ENCODE measurements around the gene SH3D19.

DNA sequence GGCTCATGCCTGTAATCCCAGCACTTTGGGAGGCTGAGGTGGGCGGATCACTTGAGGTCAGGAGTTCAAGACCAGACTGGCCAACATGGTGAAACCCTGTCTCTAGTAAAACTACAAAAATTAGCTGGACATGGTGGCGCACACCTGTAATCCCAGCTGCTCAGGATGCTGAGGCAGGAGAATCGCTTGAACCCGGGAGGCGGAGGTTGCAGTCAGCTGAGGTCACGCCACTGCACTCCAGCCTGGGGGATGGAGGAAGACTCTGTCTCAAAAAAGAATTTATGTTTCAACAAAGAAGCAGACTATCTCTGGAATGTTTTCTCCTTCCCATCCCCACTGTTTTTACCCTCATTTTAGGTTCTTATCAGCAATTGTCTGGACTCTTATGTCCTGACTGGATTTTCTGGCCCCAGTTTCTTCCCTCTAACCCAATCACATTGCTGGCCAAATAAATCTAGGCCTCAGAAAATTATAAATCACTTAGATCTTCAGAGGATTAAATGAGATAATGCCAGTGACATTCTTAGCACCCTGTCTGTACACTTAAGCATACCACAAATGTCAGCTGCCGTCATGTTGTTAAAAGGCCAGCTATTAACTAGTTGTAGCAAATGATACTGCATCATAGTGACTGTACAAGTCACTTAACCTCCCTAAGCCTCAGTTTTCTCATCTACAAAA, 93.3 kb downstream of the SH3D19 start:
- TF ChIP-seq TAF1 (IDR thresholded peaks at IDR 0.05; ENCODE audit: borderline replicate concordance, insufficient read depth, low read length) = no peak
- no peak for TF ChIP-seq POLR2AphosphoS5 (IDR thresholded peaks at IDR 0.05; ENCODE audit: low read depth, low read length)

Measured in PFSK-1 (cell line).